AML-193 (cell line): ENCODE measurements around the gene LTA.
A peak's percentile ranks its signal among the peaks of the same experiment; 100 is the strongest.

Experiments
- DNase-seq, 2 experiments: peaks; one replicate each; lab custom pipeline; 2025; lab: John Stamatoyannopoulos, UW

The LTA gene, protein sequence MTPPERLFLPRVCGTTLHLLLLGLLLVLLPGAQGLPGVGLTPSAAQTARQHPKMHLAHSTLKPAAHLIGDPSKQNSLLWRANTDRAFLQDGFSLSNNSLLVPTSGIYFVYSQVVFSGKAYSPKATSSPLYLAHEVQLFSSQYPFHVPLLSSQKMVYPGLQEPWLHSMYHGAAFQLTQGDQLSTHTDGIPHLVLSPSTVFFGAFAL

DNA sequence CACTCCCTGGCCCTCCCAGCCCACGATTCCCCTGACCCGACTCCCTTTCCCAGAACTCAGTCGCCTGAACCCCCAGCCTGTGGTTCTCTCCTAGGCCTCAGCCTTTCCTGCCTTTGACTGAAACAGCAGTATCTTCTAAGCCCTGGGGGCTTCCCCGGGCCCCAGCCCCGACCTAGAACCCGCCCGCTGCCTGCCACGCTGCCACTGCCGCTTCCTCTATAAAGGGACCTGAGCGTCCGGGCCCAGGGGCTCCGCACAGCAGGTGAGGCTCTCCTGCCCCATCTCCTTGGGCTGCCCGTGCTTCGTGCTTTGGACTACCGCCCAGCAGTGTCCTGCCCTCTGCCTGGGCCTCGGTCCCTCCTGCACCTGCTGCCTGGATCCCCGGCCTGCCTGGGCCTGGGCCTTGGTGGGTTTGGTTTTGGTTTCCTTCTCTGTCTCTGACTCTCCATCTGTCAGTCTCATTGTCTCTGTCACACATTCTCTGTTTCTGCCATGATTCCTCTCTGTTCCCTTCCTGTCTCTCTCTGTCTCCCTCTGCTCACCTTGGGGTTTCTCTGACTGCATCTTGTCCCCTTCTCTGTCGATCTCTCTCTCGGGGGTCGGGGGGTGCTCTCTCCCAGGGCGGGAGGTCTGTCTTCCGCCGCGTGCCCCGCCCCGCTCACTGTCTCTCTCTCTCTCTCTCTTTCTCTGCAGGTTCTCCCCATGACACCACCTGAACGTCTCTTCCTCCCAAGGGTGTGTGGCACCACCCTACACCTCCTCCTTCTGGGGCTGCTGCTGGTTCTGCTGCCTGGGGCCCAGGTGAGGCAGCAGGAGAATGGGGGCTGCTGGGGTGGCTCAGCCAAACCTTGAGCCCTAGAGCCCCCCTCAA, at the start of gene LTA:
Gene LTA, plus strand, starts transcription at position 249 of the 871 bp plus-strand sequence. Its CDS starts 454 bp downstream, at position 703.
- DNase-seq: no peak

DNA sequence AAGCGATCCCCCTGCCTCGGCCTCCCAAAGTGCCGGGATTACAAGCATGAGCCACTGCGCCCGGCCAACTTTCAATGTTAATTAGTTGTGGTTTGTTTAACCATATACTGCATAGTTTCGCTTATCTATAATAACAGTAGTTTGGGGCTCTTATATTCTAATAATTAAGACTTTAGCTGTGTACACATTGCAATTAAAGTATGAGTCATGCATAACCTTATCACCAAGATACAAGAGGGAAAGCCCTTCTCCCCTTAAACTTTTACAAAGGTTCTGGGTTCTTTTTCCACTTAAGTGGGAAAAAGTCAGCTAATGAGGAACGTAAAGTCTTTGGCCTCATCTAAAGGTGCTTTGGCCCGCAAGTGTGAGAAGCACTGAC, 46.5 kb upstream of the LTA start:
- DNase-seq: no peak

DNA sequence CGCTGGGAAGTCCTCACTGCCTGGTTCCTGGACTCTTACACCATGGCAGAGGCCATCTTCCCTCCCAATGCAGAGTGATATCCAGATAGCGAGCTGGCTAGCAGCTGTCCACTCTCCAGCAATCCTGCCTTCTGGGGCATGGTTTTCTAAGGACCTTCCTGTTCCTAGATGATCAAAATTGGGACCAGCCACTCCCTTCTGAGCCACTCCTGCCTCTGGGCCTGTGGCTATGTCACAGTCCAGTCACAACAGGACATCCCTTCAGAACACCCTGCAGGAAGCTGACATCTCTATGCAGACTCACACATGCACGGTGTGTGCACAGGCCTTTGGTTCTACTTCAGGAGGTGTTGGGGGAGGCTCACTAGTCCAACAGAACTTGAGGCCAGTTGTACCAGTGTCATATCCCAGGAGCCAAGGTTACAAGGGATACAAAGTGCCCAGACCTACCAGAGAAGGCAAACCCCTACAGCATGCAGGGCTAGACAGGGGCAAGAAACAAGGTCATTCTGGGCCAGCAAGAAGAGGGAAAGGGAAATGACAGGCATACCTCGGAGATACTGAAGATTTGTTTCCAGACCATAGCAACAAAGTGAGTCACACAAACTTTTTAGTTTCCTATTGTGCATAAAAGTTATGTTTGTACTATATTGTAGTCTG, 46.0 kb upstream of the LTA start:
- DNase-seq: no peak

DNA sequence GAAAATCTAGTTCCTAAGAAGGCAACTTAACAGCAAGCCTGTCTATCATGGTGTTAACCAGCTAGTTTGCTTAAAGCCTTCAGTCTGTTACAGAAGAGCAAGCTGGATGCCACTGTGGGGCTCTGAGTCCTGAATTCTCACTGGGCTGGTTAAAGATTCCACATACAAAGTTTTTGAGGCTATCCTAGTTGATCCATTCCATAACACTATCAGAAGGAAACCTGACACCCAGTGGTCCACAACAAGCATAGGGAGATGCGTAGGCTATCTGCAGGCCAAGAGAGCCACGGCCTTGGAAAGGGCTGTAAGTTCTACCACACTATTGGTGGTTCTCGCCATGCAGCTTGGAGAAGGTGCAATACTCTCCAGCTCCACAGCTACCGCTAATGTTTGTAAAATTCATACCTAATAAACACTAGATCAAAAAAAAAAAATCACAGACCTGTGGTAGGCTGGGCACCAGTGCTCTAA, 43.7 kb upstream of the LTA start:
- DNase-seq: peak in 1 of 2 experiments; percentile 17

DNA sequence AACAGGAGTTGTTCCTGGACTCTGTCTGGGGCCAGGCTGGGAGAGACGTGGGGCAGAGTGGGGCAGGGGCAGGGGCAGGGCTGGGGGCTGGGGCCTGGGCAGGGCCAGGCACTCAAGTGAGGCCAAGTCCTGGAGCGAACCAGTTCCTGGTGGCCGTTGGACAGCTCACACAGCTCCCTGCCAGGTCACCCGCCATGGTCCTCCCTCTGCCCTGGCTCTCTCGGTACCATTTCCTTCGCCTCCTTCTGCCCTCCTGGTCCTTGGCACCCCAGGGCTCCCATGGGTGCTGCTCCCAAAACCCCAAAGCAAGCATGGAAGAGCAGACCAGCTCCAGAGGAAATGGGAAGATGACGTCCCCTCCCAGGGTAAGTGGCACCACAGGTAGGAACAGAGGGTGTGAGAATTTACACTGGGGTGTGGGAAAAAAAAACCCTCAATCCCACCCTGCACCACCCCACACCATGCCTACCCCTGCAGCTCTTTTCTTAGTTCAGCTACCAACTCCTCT, 43.2 kb upstream of the LTA start, which contains the start of gene MCCD1:
Gene MCCD1, plus strand, starts transcription at position 142 of the 508 bp plus-strand sequence. Its CDS starts 53 bp downstream, at position 195.
- DNase-seq: no peak

DNA sequence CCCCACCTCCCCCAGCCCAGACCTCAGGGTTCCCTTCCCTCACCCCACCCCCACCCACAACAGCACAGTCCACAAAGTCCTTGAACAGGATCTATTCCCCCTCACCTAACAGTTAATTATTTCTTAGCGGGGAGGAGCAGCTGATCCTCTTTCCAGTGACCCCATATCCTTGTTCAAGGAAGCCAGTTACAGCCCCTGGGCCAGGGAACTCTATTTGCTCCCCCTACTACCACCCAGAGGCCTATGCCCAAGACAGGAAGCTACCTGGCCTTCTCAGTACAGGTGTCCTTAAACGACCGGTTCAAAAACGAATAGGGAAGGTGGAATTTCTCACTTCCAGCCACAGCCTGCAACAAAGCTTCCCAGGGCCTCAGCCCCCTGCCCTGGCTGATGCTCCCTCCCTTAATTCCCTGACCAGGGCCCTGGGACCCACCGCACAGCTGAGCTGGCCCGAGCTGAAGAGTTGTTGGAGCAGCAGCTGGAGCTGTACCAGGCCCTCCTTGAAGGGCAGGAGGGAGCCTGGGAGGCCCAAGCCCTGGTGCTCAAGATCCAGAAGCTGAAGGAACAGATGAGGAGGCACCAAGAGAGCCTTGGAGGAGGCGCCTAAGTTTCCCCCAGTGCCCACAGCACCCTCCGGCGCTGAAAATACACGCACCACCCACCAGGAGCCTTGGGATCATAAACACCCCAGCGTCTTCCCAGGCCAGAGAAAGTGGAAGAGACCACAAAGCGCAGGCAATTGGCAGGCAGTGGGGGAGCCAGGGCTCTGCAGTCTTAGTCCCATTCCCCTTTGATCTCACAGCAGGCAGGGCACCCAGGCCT, 42.5 kb upstream of the LTA start:
- no peak for DNase-seq

DNA sequence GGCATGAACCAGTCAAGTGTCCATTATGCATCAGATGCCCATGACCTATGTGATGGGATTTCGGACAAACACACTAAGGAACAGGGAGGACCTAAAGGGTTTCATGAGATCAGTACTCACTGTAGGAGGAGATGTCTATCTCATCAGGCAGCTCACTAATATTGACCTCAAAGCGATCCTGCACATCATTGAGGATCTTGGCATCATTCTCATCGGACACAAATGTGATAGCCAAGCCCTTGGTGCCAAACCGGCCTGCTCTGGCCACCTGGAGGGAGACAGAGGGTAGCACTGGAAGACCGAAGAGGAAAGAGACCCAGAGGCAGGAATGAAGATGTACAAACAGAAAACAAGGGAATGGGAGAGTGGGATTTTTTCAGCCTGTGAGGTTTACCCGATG, 41.4 kb upstream of the LTA start:
- no peak for DNase-seq

DNA sequence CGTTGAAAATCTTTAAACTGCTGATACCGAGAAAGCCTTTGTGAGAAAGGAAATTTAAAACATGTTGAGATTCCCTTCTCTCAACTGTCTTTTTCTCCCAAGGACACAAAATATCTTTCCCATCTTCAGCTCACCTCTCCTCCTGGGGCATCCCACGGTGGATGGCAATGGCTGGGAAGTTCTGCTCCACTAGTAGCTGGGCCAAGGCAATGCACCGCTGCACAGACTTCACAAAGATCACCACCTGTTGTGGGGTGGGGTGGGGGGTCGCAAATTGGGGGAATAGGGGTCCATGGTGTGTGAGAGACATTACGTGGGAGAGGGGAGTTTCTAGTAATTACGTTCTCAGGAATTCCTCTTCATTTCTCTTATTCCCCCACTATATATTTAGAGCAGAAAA, 40.9 kb upstream of the LTA start:
- no peak for DNase-seq

DNA sequence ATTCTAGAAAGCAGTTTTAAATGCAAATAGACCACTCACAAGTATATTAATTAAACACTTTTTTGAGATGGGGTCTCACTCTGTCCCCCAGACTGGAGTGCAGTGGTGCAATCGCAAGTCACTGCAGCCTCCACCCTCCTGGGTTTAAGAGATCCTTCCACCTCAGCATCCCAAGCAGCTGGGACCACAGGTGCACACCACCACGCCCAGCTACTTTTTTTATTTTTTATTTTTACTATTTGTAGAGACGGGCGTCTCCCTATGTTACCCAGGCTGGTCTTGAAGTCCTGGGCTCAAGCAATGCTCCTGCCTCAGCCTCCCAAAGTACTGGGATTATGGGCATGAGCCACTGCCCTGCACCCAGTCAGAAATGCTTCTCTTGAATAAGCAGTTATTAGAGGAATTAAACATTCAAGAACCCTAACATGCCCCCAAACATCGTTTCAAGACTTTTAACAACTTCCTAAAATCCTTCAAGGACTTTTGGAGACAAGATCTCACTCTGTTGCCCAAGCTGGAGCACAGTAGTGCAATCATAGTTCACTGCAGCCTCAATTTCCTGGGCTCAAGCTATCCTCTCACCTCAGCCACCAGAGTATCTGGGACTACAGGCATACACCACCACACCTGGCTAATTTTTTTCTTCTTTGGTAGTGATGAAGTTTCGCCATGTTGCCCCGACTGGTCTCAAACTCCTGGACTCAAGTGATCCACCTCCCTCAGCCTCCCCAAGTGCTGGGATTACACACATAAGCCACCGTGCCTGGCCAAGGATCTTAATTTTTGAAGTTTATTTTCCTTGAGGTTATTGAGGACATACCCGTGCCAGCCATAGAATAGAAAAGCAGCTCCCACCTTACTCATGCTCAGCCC, 40.1 kb upstream of the LTA start:
- DNase-seq: no peak

GRCh38 chr6:31532644-31533454, 39.2 kb upstream of the LTA start:
- no peak for DNase-seq

- no peak for DNase-seq
Observed at GRCh38 chr6:31533455-31533841, 38.6 kb upstream of the LTA start.

DNA sequence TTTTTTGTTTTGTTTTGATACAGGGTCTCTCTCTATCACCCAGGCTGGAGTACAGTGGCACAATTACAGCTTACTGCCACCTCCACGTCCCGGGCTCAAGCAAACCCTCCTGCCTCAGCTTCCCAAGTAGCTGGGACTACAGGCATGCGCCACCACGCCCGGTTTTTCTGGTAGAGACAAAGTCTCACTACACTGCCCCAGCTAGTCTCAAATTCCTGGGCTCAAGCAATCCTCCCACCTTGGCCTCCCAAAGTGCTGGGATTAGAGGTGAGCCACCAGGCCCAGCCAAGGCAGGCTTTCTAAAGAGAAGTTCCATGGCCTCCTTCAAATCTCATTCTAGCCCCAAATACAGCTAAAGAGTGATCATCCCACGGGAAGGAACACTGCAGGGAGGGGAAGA, 38.1 kb upstream of the LTA start:
- DNase-seq: no peak

DNA sequence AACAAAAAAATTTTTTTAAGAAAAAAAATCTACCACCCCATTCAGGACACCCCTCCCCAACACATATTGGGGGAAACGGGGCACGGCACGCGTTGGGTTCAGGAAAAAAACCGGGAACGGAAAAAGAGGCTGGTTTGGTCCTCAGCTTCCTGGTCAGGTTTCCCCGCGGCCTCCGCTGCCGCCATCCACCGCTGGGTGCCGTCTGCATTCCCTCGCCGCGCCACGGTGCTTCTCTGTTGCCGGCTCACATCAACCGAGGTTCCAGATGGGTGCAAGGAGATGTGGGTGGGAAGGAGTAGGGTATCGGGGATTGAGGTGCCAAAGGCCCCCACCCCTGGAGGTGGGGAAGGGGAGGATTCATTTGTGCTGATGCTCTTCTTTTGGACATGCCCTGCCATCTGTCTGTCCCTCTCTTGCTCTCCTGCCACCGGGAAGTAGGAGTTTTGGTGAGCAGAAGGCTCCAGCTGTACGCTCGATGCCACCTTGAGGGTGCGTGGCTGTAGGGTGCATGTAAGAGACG, 37.5 kb upstream of the LTA start:
- no peak for DNase-seq

DNA sequence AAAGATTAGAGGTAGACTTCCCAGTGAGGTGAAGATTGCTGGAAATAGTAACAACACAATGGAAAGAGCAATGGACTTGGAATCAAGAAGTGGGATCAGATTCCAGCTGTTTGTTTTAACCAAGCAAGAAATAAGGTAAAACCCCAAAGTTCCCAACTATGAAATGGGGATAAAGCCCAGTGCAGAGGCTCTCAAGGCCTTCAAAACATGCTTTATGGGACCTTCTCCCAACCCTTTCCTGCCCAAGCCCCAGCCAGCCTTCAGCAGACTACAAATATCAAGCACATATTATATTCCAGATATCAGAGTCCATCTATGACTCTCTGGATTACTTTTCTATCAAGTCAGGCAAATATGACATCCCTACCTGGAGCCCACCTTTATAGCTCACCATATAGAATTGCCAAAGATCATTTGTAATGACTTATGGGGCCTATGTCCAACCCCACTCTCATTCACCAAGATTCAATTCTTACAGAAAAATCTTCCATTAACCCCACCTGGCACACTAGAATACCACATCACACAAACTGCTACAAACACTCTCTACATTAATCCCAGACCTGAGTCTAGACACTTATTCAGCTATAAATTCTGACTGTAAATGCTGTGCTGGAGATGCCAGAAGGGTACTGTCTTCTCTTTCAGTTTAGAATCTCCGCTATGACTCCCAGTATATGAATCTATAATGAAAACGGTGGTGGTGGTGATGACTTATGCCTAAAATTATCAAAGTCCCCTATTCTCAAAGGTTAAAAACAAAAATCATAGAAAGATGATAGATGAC, 36.4 kb upstream of the LTA start:
- no peak for DNase-seq

- no peak for DNase-seq
Observed at GRCh38 chr6:31538805-31539400, 33.2 kb upstream of the LTA start.

GRCh38 chr6:31540640-31541039, 31.4 kb upstream of the LTA start:
- DNase-seq: no peak

- DNase-seq: peak; percentile 60 to 76
Observed at GRCh38 chr6:31541059-31541657, 30.9 kb upstream of the LTA start.
